ENCODE results near the gene HOXB7.

GRCh38 chr17:48592057-48592514 lies 18.7 kb downstream of the HOXB7 start:
- TF ChIP-seq POLR2A (IDR thresholded peaks at IDR 0.05; ENCODE audit: low read length), result no peak
- no peak for TF ChIP-seq GATA1 (IDR thresholded peaks at IDR 0.05; ENCODE audit: low read depth, low read length)
